ENCODE data around the gene HDAC5.
"Not testable (repeated sequence)": the region's sequence is repeated elsewhere in the genome, so short reads cannot be mapped to it uniquely, and the experiment has no call there.

HDAC5 gene

GRCh38 chr17:44071198-44071520, 52.3 kb downstream of the HDAC5 start:
- DNase-seq = no peak

GRCh38 chr17:44070455-44071197, 52.8 kb downstream of the HDAC5 start, which contains the start of gene G6PC3:
TSS of gene G6PC3 (plus strand) at chr17:44070735. CDS start at chr17:44070966, 231 bp downstream.
- DNase-seq = peak; percentile 50 to 98 (median 93)

DNA sequence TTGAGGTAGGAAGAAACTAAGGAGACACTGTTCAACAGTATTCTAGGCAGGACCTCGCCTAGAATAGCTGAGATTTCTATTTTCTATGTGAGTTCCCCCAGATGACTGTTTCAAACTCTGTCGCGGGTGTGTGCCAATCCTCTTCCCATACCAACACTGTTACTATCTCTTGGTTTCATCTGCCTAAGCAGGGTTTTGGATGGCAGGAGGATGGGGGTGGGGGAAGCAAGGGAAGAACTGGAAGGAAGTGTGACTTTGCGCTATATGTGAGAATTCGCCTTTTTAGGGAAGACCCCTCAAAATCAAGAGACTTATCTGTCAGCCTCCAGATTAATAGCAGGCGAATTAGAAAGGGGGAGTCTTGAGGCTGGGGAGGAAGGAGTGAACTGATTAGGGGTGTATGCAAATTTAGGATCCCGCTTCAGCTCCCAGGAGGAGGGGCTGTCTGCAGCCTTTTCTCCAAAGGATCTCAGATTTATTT, 53.4 kb downstream of the HDAC5 start:
- peak in 4 of 56 donors; percentile 12 to 66 (median 36) for DNase-seq

DNA sequence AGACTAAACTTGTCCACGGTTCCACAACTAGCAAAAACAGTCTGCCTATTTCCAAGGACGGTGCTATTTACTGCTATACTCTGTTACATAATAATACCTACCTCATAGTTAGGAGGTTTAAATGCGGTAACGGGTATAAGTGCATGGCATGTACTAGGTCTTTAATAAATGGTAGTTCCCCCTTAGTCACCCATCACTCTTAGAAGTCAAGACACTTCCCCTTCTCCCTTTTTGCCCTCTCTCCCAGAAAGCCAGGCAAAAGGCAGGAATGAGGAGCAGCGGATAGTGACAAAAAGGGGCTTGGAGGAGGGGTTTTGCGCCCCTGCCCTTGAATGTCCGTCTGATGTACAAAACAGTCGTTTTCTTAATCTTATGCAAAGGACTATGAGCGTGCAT, 55.9 kb downstream of the HDAC5 start:
- DNase-seq = no peak

DNA sequence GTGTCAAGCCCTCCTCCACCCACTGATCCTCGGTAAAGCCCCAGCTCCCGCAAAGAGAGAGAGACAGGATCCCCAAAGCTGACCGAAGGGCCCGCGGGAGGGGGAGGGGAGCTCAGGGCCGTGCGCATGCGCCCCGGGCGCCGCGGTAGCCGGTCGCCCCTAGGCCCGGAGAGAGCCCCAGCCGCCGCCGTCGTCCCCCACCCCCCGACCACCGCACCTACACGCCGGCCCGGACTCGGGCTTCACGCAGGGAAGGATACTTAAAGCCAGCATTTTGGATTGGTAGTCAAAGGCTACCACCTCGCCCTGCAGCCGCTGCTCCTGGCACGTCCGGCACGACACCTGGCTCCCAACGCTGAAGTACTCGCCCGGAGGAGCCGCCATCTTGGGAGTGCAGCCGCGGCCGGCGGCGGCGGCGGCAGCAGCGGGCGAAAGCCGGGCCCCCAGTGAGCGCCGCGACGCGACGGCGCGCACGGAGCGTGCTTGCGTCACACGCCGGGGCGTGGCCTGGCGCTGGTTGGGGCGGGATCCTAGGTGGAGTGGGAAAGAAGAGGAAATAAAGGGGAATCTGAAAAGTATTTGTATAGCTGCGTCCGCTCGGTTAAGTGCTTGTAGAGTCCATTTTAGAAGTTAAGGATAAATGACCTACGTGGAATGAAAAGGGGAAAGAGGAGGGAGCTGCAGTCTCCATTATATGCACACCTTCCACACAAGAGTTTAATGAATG, 57.1 kb downstream of the HDAC5 start, which contains the start of gene LSM12:
LSM12 (minus strand) TSS at position 468 of the 727 bp plus-strand sequence; CDS start at position 384, 84 bp downstream.
- DNase-seq = peak in 53 of 56 donors; percentile 15 to 88 (median 71)

DNA sequence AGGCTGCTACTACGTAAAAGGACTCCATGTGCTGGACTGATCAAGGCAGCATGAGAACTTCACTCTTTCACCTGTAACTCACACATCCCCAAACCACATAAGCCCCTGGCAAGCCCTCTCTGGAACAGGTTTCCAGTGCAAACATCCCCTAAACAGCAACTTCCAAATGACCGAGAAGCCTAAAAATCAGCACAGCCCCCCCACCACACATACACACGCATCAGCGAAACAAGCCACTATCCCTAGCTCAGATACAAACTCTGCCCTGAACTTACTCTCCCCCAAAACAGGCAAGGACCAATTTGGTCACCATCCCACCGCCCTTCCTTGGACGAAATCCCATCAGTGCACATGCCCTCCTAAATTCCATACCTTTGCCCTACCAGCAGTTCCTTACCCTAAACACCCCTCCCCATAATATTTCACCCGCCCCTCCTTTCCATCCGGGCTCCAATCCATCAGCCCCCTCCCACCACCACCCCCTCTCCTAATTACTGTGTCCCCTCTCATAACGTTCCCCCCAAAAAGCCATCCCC, 57.7 kb downstream of the HDAC5 start:
- DNase-seq = no peak

DNA sequence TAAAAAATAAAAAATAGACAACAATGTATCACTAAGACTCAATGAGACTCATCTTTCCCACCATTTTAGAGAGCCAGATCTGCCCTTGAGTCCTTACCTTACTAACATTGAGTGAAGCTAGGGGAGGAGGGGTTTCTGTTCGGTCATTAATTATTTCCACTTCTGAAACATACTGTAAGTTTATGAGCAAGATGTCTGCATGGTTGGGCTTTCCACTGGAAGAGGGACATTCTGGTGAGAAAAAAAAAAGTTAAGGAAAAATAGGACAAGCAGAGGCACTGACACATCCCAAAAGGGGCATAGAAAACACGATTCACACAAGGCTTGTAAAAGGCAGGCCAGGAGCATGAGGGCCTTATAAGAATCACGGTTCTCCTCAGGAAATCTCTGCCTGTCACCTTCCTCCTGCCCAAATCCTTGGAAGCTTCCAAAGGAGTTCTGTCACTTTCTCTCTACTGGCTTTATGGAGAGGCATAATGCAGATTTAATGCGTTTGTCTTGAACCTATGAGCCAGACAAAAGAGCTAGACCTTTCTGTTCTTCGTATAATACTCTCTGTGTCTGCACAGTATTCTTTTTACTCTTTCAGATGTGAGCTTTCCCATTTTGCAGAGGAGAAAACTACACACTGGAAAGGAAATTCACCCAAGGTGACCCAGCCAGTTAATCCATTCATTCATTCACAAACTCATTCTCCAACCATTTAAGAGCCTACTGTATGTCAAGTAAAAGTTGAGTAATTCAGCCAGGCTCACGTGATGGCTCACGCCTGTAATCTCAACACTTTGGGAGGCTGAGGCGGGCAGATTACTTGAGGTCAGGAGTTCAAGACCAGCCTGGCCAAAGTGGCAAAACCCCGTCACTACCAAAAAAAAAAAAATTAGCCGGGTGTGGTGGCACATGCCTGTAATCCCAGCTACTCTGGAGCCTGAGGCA, 59.5 kb downstream of the HDAC5 start:
- no peak for DNase-seq

DNA sequence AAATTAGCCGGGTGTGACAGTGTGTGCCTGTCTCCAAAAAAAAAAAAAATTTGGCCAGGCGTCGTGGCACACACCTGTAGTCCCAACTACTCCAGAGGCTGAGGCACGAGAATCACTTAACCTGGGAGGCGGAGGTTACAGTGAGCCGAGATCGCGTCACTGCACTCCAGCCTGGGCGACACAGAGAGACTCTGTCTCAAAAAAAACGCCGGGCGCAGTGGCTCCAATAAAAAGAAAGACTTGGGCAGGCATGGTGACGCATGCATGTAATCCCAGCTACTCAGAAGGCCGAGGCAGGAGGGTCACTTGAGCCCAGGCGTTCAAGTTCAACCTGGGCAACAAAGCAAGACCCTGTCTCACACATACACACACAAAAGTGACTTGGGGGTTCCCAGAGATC, 60.6 kb downstream of the HDAC5 start:
- DNase-seq = no peak

- DNase-seq = no peak
Measured at GRCh38 chr17:44061446-44061845, 62.0 kb downstream of the HDAC5 start.

GRCh38 chr17:44059101-44059892, 64.1 kb downstream of the HDAC5 start:
- no peak for DNase-seq

GRCh38 chr17:44053125-44053872, 70.1 kb downstream of the HDAC5 start:
- no peak for DNase-seq

DNA sequence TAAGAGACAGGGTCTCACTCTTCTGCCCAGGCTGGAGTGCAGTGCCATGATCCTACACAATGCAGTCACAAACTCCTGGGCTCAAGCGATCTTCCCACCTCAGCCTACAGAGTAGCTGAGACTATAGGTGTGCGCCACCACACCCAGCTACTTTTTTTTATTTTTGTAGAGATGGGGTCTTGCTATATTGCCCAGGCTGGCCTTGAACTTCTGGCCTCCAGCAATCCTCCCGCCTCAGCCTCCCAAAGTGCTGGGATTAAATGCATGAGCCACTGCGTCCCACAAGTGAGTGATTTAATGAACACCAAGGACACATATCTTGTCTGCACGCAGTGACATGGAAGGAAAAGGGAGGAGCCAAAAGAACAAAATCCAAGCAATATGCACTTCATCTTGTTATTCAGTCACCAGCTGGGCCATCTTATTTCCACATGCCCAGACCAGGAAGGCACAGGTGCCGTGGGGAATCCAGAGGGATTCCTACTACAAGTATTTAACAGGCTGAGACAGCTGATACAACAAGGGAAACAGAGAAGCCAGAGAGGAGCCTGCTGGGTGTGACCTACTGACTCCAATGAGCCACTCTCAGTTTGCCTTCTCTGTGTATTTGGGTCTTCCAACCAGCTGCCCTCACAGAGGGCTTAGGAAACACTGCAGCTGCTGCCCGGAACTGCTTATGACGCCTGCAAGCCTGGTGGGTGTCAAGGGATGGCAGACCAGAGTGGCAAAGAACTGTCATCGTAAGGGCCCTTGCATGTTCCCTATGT, 74.0 kb downstream of the HDAC5 start:
- DNase-seq = no peak

GRCh38 chr17:44046893-44047292, 76.5 kb downstream of the HDAC5 start:
- not testable (repeated sequence) for DNase-seq

- DNase-seq = no peak
Measured at GRCh38 chr17:44045486-44045885, 78.0 kb downstream of the HDAC5 start.

DNA sequence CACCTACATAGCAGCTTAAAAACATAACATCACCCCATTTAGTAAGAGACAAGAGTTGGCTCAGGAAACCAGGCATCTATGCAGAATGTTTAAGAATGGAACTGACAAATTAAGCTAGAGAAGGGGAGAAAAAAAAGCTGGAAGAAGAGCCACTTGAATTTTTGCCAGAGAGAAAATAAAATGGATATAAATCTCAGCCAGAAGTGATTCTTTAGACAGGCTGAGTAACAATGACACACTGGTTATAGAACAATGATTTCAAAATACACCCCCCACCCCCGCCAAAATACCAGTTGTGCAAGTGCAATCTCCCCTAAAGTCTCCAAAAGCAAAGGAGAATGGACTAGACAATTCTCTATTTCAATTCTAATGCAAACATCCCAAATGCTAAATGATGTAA, 79.4 kb downstream of the HDAC5 start:
- DNase-seq = no peak

DNA sequence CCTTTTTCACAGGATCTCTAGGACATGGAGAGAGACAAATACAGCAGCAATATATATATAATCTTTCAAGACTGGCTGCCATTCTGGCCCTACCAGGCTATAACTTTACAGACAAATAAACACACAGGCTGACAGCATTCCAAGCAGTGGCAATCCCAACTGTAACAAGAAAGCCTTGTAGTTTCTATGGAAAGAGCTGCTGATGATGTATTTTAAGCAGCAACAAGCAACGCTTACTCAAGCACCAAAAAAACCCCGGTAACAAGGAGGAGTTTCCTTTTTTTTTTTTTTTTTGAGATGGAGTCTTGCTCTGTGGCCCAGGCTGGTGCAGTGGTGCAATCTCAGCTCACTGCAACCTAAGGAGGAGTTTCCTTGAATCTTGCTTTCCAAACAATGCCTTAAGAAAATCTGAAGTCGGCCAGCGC, 80.2 kb downstream of the HDAC5 start:
- no peak for DNase-seq

DNA sequence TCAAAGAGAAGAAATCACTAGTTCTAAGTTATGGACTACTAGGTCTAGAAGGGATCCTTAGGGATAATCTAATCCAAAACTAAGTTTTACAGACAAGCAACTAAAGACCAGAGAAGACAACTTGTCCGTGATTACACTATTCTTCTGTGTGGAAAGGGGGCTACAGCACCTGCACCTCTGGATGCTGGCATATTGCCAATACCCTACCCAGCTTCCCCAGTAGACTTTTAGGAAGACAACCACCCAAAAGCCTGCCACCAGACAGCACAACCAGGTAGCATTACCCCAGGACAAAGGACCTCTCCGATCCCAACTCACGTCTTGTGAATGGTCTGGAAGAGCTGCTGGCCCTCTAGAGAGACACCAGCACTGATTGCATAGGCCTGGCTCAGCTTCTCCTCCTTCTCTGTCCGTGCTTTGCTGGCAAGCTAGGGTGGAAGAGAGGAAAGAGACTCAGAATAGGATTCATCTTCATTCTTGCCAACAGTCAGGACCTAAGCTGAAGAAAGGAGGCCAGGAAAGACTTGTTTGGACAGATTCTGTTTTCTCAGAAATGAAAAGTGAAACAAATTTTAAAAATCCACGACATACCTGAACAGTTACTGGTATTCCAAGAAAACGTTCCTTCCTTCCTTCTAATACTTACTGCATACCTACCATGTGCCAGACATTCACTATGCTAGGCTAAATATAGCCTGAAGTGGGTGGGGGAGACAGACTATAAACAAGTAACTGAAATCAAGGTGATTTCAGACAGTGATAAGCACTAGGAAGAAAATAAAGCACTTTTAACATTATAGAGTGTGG, 83.4 kb downstream of the HDAC5 start:
- no peak for DNase-seq

DNA sequence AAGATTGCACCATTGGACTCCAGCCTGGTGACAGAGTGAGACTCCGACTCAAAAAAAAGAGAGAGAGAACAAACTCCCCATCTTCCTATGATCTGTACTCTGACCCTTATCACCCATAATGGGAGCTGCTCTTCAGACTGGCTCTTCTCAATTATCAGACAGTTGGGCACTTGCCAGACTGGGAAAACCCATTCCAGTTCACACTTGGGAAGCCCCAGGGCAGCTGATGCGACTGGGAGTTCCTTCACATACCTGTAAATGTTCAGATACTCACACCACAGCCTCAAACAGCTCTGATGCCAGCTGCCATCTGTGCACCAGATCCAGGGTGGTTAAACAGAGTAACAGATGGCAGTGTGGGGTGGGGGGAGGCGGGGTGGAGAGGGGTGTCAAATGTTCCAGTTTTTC, 84.8 kb downstream of the HDAC5 start:
- DNase-seq = peak in 13 of 56 donors; percentile 6 to 49 (median 16)

Measured in amygdala (tissue), 56 donors.